IPS DF 6.9 (cell line): Measurements from ENCODE around the gene SLC26A4.

Experiments used
- DNase-seq: peaks from one replicate; pipeline ENCODE4 v3.0.0-alpha.2; 2013; ENCODE audit warnings: low read depth, low spot score
- H3K27ac ChIP-seq: one replicate; pipeline ENCODE4 v1.5.1; 2013; ENCODE audit warnings: low read length, control low read depth
- H3K27me3 ChIP-seq: 2 replicates; pipeline ENCODE4 v1.6.1; 2013; ENCODE audit warnings: mild to moderate bottlenecking, low read length; ENCODE audit not compliant: control insufficient read depth, insufficient read depth
- H3K36me3 ChIP-seq: 2 replicates; pipeline ENCODE4 v1.6.1; 2013; ENCODE audit warnings: low read length; ENCODE audit not compliant: control insufficient read depth, insufficient read depth
- H3K4me1 ChIP-seq: 2 replicates; pipeline ENCODE4 v1.6.1; 2013; ENCODE audit warnings: low read length; ENCODE audit not compliant: control insufficient read depth, insufficient read depth
- H3K4me3 ChIP-seq: 2 replicates; pipeline ENCODE4 v1.5.1; 2013; ENCODE audit warnings: mild to moderate bottlenecking, low read length
- H3K9me3 ChIP-seq: 2 replicates; pipeline ENCODE4 v1.6.1; 2013; ENCODE audit warnings: low read length, inconsistent platforms; ENCODE audit not compliant: control insufficient read depth, insufficient read depth
- WGBS: extraction: QIAGEN DNeasy Blood & Tissue Kit; methylation state at CpG from one replicate; pipeline ENCODE4 v1.1.7; 2013; ENCODE audit warnings: mixed read lengths, missing lambda C conversion rate; ENCODE audit not compliant: insufficient read length, insufficient coverage; 5-methylcytosine and 5-hydroxymethylcytosine counted together

SLC26A4 gene

GRCh38 chr7:107659666-107660065 lies 962 bp upstream of the SLC26A4 start:
- H3K27me3 ChIP-seq, result peaks cover 34% of the 10 kb centered on the region
- no peaks in the 10 kb centered on the region for H3K4me1 ChIP-seq
- H3K4me3 ChIP-seq, result no peak overlapping the region
- H3K27ac ChIP-seq, result no peak overlapping the region
- DNase-seq, result no peak
- WGBS, result no CpG with 5 or more reads among the region's 4 CpGs
- H3K36me3 ChIP-seq, result no peaks in the 10 kb centered on the region
- H3K9me3 ChIP-seq, result no peaks in the 10 kb centered on the region

- no peaks in the 10 kb centered on the region for H3K4me1 ChIP-seq
These were observed 645 bp downstream of the SLC26A4 start for GRCh38 chr7:107661081-107661864.

GRCh38 chr7:107661865-107662379 lies 1.3 kb downstream of the SLC26A4 start:
- Histone ChIP-seq H3K36me3 (no peaks in the 10 kb centered on the region), H3K27ac (no peak overlapping the region), H3K4me1 (no peaks in the 10 kb centered on the region), H3K9me3 (no peaks in the 10 kb centered on the region), H3K27me3 (peaks cover 34% of the 10 kb centered on the region), H3K4me3 (peak overlapping the region; percentile 39; the same call in 1 of the 2 replicates)
- no peak for DNase-seq
- WGBS, result no CpG with 5 or more reads among the region's 20 CpGs

More at GRCh38 chr7:107661081-107661864, 645 bp downstream of the SLC26A4 start:
- H3K9me3 ChIP-seq, result no peaks in the 10 kb centered on the region
- WGBS, result no CpG with 5 or more reads among the region's 73 CpGs
- H3K27ac ChIP-seq, result no peak overlapping the region
- H3K4me3 ChIP-seq, result peak overlapping the region; percentile 39; the same call in 1 of the 2 replicates
- H3K27me3 ChIP-seq, result peaks cover 34% of the 10 kb centered on the region
- no peaks in the 10 kb centered on the region for H3K36me3 ChIP-seq
- no peak for DNase-seq

- Histone ChIP-seq H3K9me3 (no peaks in the 10 kb centered on the region), H3K36me3 (no peaks in the 10 kb centered on the region), H3K4me3 (no peak overlapping the region), H3K27ac (no peak overlapping the region), H3K27me3 (peaks cover 34% of the 10 kb centered on the region), H3K4me1 (no peaks in the 10 kb centered on the region)
- DNase-seq, result no peak
- no CpG with 5 or more reads among the region's 4 CpGs for WGBS
These were observed 2.6 kb downstream of the SLC26A4 start for GRCh38 chr7:107663196-107663595.

GRCh38 chr7:107666790-107667189 lies 6.2 kb downstream of the SLC26A4 start:
- H3K36me3 ChIP-seq, result no peaks in the 10 kb centered on the region
- no peaks in the 10 kb centered on the region for H3K9me3 ChIP-seq
- no CpG with 5 or more reads among the region's 1 CpG for WGBS
- no peak overlapping the region for H3K4me3 ChIP-seq
- H3K27me3 ChIP-seq, result peaks cover 9% of the 10 kb centered on the region
- no peaks in the 10 kb centered on the region for H3K4me1 ChIP-seq
- DNase-seq, result no peak
- no peak overlapping the region for H3K27ac ChIP-seq

GRCh38 chr7:107667341-107667740 lies 6.7 kb downstream of the SLC26A4 start:
- Histone ChIP-seq H3K36me3 (no peaks in the 10 kb centered on the region), H3K4me3 (no peak overlapping the region), H3K9me3 (no peaks in the 10 kb centered on the region), H3K27me3 (peaks cover 4% of the 10 kb centered on the region), H3K4me1 (no peaks in the 10 kb centered on the region), H3K27ac (no peak overlapping the region)
- no CpG with 5 or more reads among the region's 3 CpGs for WGBS
- no peak for DNase-seq

GRCh38 chr7:107668296-107668695 lies 7.7 kb downstream of the SLC26A4 start:
- 100% methylated on average over 1 of the region's 4 CpGs for WGBS
- Histone ChIP-seq H3K9me3 (no peaks in the 10 kb centered on the region), H3K27ac (no peak overlapping the region), H3K36me3 (no peaks in the 10 kb centered on the region), H3K4me3 (no peak overlapping the region), H3K4me1 (no peaks in the 10 kb centered on the region), H3K27me3 (peaks cover 2% of the 10 kb centered on the region)
- DNase-seq, result no peak

GRCh38 chr7:107672183-107672582 lies 11.6 kb downstream of the SLC26A4 start:
- Histone ChIP-seq H3K4me3 (no peak overlapping the region), H3K4me1 (no peaks in the 10 kb centered on the region)
- no CpG with 5 or more reads among the region's 3 CpGs for WGBS

GRCh38 chr7:107676249-107676648 lies 15.6 kb downstream of the SLC26A4 start:
- no peaks in the 10 kb centered on the region for H3K36me3 ChIP-seq
- no peaks in the 10 kb centered on the region for H3K9me3 ChIP-seq
- H3K27ac ChIP-seq, result no peak overlapping the region
- H3K27me3 ChIP-seq, result no peaks in the 10 kb centered on the region
- H3K4me1 ChIP-seq, result no peaks in the 10 kb centered on the region
- no peak overlapping the region for H3K4me3 ChIP-seq
- DNase-seq, result no peak
- no CpG with 5 or more reads among the region's 2 CpGs for WGBS

More at GRCh38 chr7:107672183-107672582, 11.6 kb downstream of the SLC26A4 start:
- Histone ChIP-seq H3K9me3 (no peaks in the 10 kb centered on the region), H3K27ac (no peak overlapping the region), H3K27me3 (no peaks in the 10 kb centered on the region), H3K36me3 (no peaks in the 10 kb centered on the region)
- DNase-seq, result no peak

- H3K4me1 ChIP-seq, result no peaks in the 10 kb centered on the region
- H3K27ac ChIP-seq, result no peak overlapping the region
- no peaks in the 10 kb centered on the region for H3K27me3 ChIP-seq
- no peaks in the 10 kb centered on the region for H3K9me3 ChIP-seq
- no peaks in the 10 kb centered on the region for H3K36me3 ChIP-seq
- no peak for DNase-seq
- no CpG with 5 or more reads among the region's 1 CpG for WGBS
- H3K4me3 ChIP-seq, result no peak overlapping the region
These were observed 17.6 kb downstream of the SLC26A4 start for GRCh38 chr7:107678110-107678753.
